WTC11 (cell line): Measurements from ENCODE around the gene GARS1. TPM values are rescaled to one million over a fixed set of nuclear protein-coding genes. Genes with fewer than 3 reads are reported as not detected.

Experiments used
- CBFB ChIP-seq: sonication (generic); formaldehyde crosslinking; IDR thresholded peaks from 2 replicates; pipeline ENCODE4 v1.8.1; 2022; ENCODE audit warnings: mild to moderate bottlenecking, low read depth, missing genetic modification reagents
- CREM ChIP-seq: sonication (generic); formaldehyde crosslinking; IDR thresholded peaks from 2 replicates; pipeline ENCODE4 v1.8.1; 2022; ENCODE audit warnings: mild to moderate bottlenecking, missing genetic modification reagents, moderate library complexity
- FOXK1 ChIP-seq: sonication (generic); formaldehyde crosslinking; IDR thresholded peaks from 2 replicates; pipeline ENCODE4 v1.8.0; 2022; ENCODE audit warnings: mild to moderate bottlenecking, moderate library complexity, missing genetic modification reagents
- GRHL2 ChIP-seq: fragments of 250-450 bp; sonication (Bioruptor Pico); IDR thresholded peaks from 2 replicates; pipeline ENCODE4 v1.8.0; 2022; ENCODE audit warnings: mild to moderate bottlenecking, moderate library complexity; ENCODE audit not compliant: insufficient replicate concordance, severe bottlenecking
- HMGA2 ChIP-seq: fragments of 250-450 bp; sonication (Bioruptor Pico); IDR thresholded peaks from 2 replicates; pipeline ENCODE4 v1.4.0; 2021; ENCODE audit warnings: mild to moderate bottlenecking, moderate library complexity
- IRF2 ChIP-seq: sonication (generic); formaldehyde crosslinking; IDR thresholded peaks from 2 replicates; pipeline ENCODE4 v1.8.0; 2022; ENCODE audit warnings: low read depth, missing genetic modification reagents, borderline replicate concordance
- MYBL2 ChIP-seq: sonication (generic); formaldehyde crosslinking; IDR thresholded peaks from 2 replicates; pipeline ENCODE4 v1.8.1; 2023; ENCODE audit warnings: mild to moderate bottlenecking, moderate library complexity, missing genetic modification reagents
- NR1H2 ChIP-seq: sonication (generic); formaldehyde crosslinking; IDR thresholded peaks from 2 replicates; pipeline ENCODE4 v1.9.0; 2021; ENCODE audit warnings: mild to moderate bottlenecking, moderate library complexity, missing genetic modification reagents
- NR2C2 ChIP-seq: sonication (generic); formaldehyde crosslinking; IDR thresholded peaks from 2 replicates; pipeline ENCODE4 v1.8.0; 2022; ENCODE audit warnings: mild to moderate bottlenecking, missing genetic modification reagents
- NR3C1 ChIP-seq: sonication (generic); formaldehyde crosslinking; conservative IDR thresholded peaks from 2 replicates; pipeline ENCODE4 v1.8.1; 2023; ENCODE audit warnings: low read depth, mild to moderate bottlenecking, missing genetic modification reagents
- RELA ChIP-seq: sonication (generic); formaldehyde crosslinking; IDR thresholded peaks from 2 replicates; pipeline ENCODE4 v1.8.1; 2022; ENCODE audit warnings: missing genetic modification reagents, mild to moderate bottlenecking, borderline replicate concordance
- SMAD3 ChIP-seq: sonication (generic); formaldehyde crosslinking; IDR thresholded peaks from 2 replicates; pipeline ENCODE4 v1.8.0; 2022; ENCODE audit warnings: missing genetic modification reagents, mild to moderate bottlenecking, borderline replicate concordance
- SP1 ChIP-seq: sonication (generic); formaldehyde crosslinking; conservative IDR thresholded peaks from 2 replicates; pipeline ENCODE4 v1.8.1; 2022; ENCODE audit warnings: missing genetic modification reagents
- TP53 ChIP-seq: sonication (generic); formaldehyde crosslinking; IDR thresholded peaks from 2 replicates; pipeline ENCODE4 v1.8.1; 2023; ENCODE audit warnings: mild to moderate bottlenecking, missing genetic modification reagents
- ZNF232 ChIP-seq: sonication (generic); formaldehyde crosslinking; IDR thresholded peaks from 2 replicates; pipeline ENCODE4 v1.8.0; 2022; ENCODE audit warnings: mild to moderate bottlenecking, missing genetic modification reagents
- total RNA-seq: library from RNA; stranded (reverse); gene quantifications from 3 replicates; pipeline ENCODE4 v1.2.3, GENCODE V29; 2021
- TF ChIP-seq, protein P1 (sequence below): fragments of 250-450 bp; sonication (Bioruptor Pico); conservative IDR thresholded peaks from 2 replicates; pipeline ENCODE4 v1.9.0; 2021; ENCODE audit warnings: mild to moderate bottlenecking
- TF ChIP-seq, protein P2 (sequence below): fragments of 250-450 bp; sonication (Bioruptor Pico); IDR thresholded peaks from 2 replicates; pipeline ENCODE4 v1.8.0; 2021; ENCODE audit warnings: mild to moderate bottlenecking
- TF ChIP-seq, protein P3 (sequence below): sonication (generic); formaldehyde crosslinking; IDR thresholded peaks from 2 replicates; pipeline ENCODE4 v1.8.1; 2023; ENCODE audit warnings: mild to moderate bottlenecking, moderate library complexity, missing genetic modification reagents
- TF ChIP-seq, protein P4 (sequence below): sonication (generic); formaldehyde crosslinking; conservative IDR thresholded peaks from 2 replicates; pipeline ENCODE4 v1.8.1; 2023; ENCODE audit warnings: mild to moderate bottlenecking, low read depth, missing genetic modification reagents, moderate library complexity
- TF ChIP-seq, protein P5 (sequence below): sonication (generic); formaldehyde crosslinking; IDR thresholded peaks from 2 replicates; pipeline ENCODE4 v1.8.1; 2023; ENCODE audit warnings: mild to moderate bottlenecking, missing genetic modification reagents
- TF ChIP-seq, protein P6 (sequence below): sonication (generic); formaldehyde crosslinking; IDR thresholded peaks from 2 replicates; pipeline ENCODE4 v1.8.1; 2023; ENCODE audit warnings: mild to moderate bottlenecking, missing genetic modification reagents
- TF ChIP-seq, protein P7 (sequence below): sonication (generic); formaldehyde crosslinking; IDR thresholded peaks from 2 replicates; pipeline ENCODE4 v1.8.0; 2022; ENCODE audit warnings: missing genetic modification reagents

Gene GARS1
- total RNA-seq, 1 experiment from 2014 or later: 236 TPM

DNA sequence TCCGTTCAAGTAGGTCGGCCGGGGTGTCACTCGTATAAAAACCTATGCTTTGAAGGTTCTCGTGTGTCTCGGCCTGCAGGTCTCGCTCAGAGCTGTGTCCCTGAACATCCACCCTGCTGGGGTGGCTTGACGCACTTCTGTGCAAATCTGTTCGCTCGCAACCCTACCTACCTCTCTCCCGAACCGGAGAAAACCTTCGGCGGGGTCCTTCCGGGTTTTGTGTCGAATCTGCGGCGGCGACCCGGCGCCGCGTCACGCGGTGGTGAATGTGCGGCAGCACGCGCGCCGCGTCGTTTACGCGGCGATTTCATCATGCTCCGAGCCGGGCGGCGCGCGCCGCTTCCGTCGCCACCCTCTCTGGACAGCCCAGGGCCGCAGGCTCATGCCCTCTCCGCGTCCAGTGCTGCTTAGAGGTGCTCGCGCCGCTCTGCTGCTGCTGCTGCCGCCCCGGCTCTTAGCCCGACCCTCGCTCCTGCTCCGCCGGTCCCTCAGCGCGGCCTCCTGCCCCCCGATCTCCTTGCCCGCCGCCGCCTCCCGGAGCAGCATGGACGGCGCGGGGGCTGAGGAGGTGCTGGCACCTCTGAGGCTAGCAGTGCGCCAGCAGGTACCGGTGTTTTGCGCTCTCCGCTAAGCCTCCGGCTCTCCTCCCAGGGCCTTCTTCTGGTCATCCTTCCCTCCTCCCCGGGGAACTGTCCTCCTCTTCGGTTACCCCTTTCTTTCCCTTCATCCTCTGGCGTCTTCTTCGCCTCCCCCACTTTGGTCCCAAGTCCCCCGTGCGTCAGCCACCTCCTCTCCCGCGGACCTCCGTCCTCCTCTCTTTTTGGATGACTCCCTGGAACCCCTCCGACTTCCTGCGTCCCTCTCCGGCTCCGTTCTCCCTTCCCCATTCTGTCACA lies at the start of gene GARS1 (continued):
- TF ChIP-seq, protein P1, sequence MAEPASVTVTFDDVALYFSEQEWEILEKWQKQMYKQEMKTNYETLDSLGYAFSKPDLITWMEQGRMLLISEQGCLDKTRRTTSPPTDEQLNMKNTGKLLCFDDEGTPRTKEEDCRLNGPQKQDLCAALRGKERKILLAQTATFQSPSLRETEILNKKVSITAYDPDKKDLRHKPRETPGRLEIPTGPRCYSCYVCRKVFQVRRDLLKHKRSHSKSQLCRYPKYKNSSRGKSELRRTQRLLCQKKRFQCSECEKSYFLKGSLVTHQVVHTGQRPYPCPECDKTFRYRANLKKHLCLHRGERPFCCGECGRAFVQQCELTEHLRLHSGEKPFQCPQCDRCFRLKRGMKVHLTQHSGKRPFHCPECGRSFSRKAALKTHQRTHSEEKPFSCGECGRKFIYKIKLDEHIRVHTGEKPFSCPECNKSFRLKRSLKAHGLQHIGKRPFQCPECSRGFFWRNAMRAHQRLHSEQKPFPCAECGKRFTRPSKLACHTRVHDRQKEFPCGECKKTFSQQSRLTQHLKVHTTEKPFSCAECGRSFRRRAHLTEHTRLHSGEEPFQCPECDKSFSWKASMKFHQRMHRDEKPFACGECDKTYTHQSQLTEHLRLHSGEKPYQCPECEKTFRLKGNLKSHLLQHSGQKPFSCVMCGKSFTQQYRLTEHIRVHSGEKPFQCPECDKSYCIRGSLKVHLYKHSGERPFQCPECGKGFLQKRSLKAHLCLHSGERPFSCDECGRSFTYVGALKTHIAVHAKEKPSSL (CRISPR knock-in tag): no peak
- TF ChIP-seq SMAD3 (CRISPR knock-in tag): no peak; the same call in 1 of the 2 replicates
- TF ChIP-seq, protein P2, sequence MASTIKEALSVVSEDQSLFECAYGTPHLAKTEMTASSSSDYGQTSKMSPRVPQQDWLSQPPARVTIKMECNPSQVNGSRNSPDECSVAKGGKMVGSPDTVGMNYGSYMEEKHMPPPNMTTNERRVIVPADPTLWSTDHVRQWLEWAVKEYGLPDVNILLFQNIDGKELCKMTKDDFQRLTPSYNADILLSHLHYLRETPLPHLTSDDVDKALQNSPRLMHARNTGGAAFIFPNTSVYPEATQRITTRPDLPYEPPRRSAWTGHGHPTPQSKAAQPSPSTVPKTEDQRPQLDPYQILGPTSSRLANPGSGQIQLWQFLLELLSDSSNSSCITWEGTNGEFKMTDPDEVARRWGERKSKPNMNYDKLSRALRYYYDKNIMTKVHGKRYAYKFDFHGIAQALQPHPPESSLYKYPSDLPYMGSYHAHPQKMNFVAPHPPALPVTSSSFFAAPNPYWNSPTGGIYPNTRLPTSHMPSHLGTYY (CRISPR knock-in tag): no peak
- no peak for TF ChIP-seq GRHL2 (CRISPR knock-in tag)
- TF ChIP-seq, protein P3, sequence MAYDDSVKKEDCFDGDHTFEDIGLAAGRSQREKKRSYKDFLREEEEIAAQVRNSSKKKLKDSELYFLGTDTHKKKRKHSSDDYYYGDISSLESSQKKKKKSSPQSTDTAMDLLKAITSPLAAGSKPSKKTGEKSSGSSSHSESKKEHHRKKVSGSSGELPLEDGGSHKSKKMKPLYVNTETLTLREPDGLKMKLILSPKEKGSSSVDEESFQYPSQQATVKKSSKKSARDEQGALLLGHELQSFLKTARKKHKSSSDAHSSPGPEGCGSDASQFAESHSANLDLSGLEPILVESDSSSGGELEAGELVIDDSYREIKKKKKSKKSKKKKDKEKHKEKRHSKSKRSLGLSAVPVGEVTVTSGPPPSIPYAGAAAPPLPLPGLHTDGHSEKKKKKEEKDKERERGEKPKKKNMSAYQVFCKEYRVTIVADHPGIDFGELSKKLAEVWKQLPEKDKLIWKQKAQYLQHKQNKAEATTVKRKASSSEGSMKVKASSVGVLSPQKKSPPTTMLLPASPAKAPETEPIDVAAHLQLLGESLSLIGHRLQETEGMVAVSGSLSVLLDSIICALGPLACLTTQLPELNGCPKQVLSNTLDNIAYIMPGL (CRISPR knock-in tag): peak; percentile 94
- peak; percentile 31; the same call in 1 of the 2 replicates for TF ChIP-seq MYBL2 (CRISPR knock-in tag)
- no peak for TF ChIP-seq NR1H2
- TF ChIP-seq NR3C1 (CRISPR knock-in tag): no peak
- TF ChIP-seq HMGA2 (CRISPR knock-in tag): no peak
- TF ChIP-seq TP53 (CRISPR knock-in tag): no peak; the same call in 1 of the 2 replicates
- TF ChIP-seq ZNF232 (CRISPR knock-in tag): peak; percentile 74
- TF ChIP-seq, protein P4, sequence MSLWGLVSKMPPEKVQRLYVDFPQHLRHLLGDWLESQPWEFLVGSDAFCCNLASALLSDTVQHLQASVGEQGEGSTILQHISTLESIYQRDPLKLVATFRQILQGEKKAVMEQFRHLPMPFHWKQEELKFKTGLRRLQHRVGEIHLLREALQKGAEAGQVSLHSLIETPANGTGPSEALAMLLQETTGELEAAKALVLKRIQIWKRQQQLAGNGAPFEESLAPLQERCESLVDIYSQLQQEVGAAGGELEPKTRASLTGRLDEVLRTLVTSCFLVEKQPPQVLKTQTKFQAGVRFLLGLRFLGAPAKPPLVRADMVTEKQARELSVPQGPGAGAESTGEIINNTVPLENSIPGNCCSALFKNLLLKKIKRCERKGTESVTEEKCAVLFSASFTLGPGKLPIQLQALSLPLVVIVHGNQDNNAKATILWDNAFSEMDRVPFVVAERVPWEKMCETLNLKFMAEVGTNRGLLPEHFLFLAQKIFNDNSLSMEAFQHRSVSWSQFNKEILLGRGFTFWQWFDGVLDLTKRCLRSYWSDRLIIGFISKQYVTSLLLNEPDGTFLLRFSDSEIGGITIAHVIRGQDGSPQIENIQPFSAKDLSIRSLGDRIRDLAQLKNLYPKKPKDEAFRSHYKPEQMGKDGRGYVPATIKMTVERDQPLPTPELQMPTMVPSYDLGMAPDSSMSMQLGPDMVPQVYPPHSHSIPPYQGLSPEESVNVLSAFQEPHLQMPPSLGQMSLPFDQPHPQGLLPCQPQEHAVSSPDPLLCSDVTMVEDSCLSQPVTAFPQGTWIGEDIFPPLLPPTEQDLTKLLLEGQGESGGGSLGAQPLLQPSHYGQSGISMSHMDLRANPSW (CRISPR knock-in tag): no peak
- no peak for TF ChIP-seq IRF2 (CRISPR knock-in tag)
- peak; percentile 91; the same call in 1 of the 2 replicates for TF ChIP-seq RELA
- TF ChIP-seq, protein P5, sequence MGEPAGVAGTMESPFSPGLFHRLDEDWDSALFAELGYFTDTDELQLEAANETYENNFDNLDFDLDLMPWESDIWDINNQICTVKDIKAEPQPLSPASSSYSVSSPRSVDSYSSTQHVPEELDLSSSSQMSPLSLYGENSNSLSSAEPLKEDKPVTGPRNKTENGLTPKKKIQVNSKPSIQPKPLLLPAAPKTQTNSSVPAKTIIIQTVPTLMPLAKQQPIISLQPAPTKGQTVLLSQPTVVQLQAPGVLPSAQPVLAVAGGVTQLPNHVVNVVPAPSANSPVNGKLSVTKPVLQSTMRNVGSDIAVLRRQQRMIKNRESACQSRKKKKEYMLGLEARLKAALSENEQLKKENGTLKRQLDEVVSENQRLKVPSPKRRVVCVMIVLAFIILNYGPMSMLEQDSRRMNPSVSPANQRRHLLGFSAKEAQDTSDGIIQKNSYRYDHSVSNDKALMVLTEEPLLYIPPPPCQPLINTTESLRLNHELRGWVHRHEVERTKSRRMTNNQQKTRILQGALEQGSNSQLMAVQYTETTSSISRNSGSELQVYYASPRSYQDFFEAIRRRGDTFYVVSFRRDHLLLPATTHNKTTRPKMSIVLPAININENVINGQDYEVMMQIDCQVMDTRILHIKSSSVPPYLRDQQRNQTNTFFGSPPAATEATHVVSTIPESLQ (CRISPR knock-in tag): no peak
- TF ChIP-seq, protein P6, sequence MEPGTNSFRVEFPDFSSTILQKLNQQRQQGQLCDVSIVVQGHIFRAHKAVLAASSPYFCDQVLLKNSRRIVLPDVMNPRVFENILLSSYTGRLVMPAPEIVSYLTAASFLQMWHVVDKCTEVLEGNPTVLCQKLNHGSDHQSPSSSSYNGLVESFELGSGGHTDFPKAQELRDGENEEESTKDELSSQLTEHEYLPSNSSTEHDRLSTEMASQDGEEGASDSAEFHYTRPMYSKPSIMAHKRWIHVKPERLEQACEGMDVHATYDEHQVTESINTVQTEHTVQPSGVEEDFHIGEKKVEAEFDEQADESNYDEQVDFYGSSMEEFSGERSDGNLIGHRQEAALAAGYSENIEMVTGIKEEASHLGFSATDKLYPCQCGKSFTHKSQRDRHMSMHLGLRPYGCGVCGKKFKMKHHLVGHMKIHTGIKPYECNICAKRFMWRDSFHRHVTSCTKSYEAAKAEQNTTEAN (CRISPR knock-in tag): 0 out of 2 replicates have a peak, but pooled peaks have one; percentile 58
- TF ChIP-seq CREM: peak; percentile 96
- no peak for TF ChIP-seq NR2C2 (CRISPR knock-in tag)
- TF ChIP-seq SP1 (CRISPR knock-in tag): peak; percentile 77
- TF ChIP-seq, protein P7, sequence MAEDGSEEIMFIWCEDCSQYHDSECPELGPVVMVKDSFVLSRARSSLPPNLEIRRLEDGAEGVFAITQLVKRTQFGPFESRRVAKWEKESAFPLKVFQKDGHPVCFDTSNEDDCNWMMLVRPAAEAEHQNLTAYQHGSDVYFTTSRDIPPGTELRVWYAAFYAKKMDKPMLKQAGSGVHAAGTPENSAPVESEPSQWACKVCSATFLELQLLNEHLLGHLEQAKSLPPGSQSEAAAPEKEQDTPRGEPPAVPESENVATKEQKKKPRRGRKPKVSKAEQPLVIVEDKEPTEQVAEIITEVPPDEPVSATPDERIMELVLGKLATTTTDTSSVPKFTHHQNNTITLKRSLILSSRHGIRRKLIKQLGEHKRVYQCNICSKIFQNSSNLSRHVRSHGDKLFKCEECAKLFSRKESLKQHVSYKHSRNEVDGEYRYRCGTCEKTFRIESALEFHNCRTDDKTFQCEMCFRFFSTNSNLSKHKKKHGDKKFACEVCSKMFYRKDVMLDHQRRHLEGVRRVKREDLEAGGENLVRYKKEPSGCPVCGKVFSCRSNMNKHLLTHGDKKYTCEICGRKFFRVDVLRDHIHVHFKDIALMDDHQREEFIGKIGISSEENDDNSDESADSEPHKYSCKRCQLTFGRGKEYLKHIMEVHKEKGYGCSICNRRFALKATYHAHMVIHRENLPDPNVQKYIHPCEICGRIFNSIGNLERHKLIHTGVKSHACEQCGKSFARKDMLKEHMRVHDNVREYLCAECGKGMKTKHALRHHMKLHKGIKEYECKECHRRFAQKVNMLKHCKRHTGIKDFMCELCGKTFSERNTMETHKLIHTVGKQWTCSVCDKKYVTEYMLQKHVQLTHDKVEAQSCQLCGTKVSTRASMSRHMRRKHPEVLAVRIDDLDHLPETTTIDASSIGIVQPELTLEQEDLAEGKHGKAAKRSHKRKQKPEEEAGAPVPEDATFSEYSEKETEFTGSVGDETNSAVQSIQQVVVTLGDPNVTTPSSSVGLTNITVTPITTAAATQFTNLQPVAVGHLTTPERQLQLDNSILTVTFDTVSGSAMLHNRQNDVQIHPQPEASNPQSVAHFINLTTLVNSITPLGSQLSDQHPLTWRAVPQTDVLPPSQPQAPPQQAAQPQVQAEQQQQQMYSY (CRISPR knock-in tag): peak; percentile 25; the same call in 1 of the 2 replicates
- TF ChIP-seq CBFB (CRISPR knock-in tag): no peak
- TF ChIP-seq FOXK1: peak; percentile 85; the same call in 1 of the 2 replicates
